RWPE2 (cell line): Measurements from ENCODE around the gene PKD2.

Experiments
- ATAC-seq: fragments of 200-7000 bp; cut with Tn5 transposase; 3 replicates; pipeline ENCODE4 v1.9.1; 2021; ENCODE audit warnings: low read depth
- DNase-seq: peaks from one replicate; pipeline ENCODE4 v3.0.0-alpha.2; 2020; ENCODE audit warnings: low spot score
- H3K27ac ChIP-seq: fragments of 450-650 bp; 2 replicates; pipeline ENCODE4 v1.5.1; 2017; ENCODE audit warnings: mild to moderate bottlenecking; ENCODE audit not compliant: poor library complexity, severe bottlenecking
- H3K27me3 ChIP-seq: fragments of 250-450 bp; sonication (Bioruptor Pico); 2 replicates; pipeline ENCODE4 v1.5.1; 2021; ENCODE audit warnings: mild to moderate bottlenecking, moderate library complexity; ENCODE audit not compliant: insufficient read depth, poor library complexity, severe bottlenecking
- H3K36me3 ChIP-seq: fragments of 250-450 bp; sonication (Bioruptor Pico); 2 replicates; pipeline ENCODE4 v1.5.1; 2020; ENCODE audit warnings: low read depth, mild to moderate bottlenecking, moderate library complexity
- H3K4me1 ChIP-seq: fragments of 250-450 bp; sonication (Bioruptor Pico); 2 replicates; pipeline ENCODE4 v1.5.1; 2021; ENCODE audit warnings: mild to moderate bottlenecking, moderate library complexity; ENCODE audit not compliant: insufficient read depth, poor library complexity, severe bottlenecking
- H3K4me3 ChIP-seq: fragments of 250-450 bp; sonication (Bioruptor Pico); 2 replicates; pipeline ENCODE4 v1.5.1; 2021; ENCODE audit warnings: mild to moderate bottlenecking, moderate library complexity; ENCODE audit not compliant: severe bottlenecking
- H3K9me3 ChIP-seq: fragments of 250-450 bp; sonication (Bioruptor Pico); 2 replicates; pipeline ENCODE4 v1.5.1; 2021; ENCODE audit warnings: mild to moderate bottlenecking, moderate library complexity; ENCODE audit not compliant: severe bottlenecking
- CTCF ChIP-seq: fragments of 450-650 bp; IDR thresholded peaks from one replicate; pipeline ENCODE4 v1.5.1; 2017; ENCODE audit warnings: mild to moderate bottlenecking, moderate library complexity; ENCODE audit not compliant: poor library complexity, severe bottlenecking

Gene PKD2

GRCh38 chr4:88037447-88037846, 30.0 kb downstream of the PKD2 start:
- H3K36me3 ChIP-seq = peaks cover 73% of the 10 kb centered on the region
- no peak overlapping the region for H3K27ac ChIP-seq
- no peak for DNase-seq

GRCh38 chr4:88037936-88038335, 30.5 kb downstream of the PKD2 start:
- Histone ChIP-seq H3K4me1 (no peaks in the 10 kb centered on the region), H3K27me3 (no peaks in the 10 kb centered on the region), H3K27ac (no peak overlapping the region), H3K4me3 (no peak overlapping the region), H3K36me3 (peaks cover 75% of the 10 kb centered on the region), H3K9me3 (no peaks in the 10 kb centered on the region)
- TF ChIP-seq CTCF = no peak
- DNase-seq (no peak), ATAC-seq (no peak)

More at GRCh38 chr4:88037447-88037846, 30.0 kb downstream of the PKD2 start:
- H3K4me1 ChIP-seq = no peaks in the 10 kb centered on the region
- no peaks in the 10 kb centered on the region for H3K27me3 ChIP-seq
- no peaks in the 10 kb centered on the region for H3K9me3 ChIP-seq
- ATAC-seq = no peak
- no peak overlapping the region for H3K4me3 ChIP-seq
- TF ChIP-seq CTCF = no peak

- DNase-seq (no peak), ATAC-seq (no peak)
- no peaks in the 10 kb centered on the region for H3K27me3 ChIP-seq
- H3K4me3 ChIP-seq = no peak overlapping the region
- H3K36me3 ChIP-seq = peaks cover 74% of the 10 kb centered on the region
- no peaks in the 10 kb centered on the region for H3K4me1 ChIP-seq
- TF ChIP-seq CTCF = no peak
- H3K9me3 ChIP-seq = no peaks in the 10 kb centered on the region
- no peak overlapping the region for H3K27ac ChIP-seq
These were observed 33.3 kb downstream of the PKD2 start for GRCh38 chr4:88040707-88041106.

- Histone ChIP-seq H3K36me3 (peaks cover 68% of the 10 kb centered on the region), H3K4me1 (no peaks in the 10 kb centered on the region), H3K27ac (no peak overlapping the region), H3K27me3 (no peaks in the 10 kb centered on the region), H3K9me3 (no peaks in the 10 kb centered on the region), H3K4me3 (no peak overlapping the region)
- ATAC-seq (no peak), DNase-seq (no peak)
- TF ChIP-seq CTCF = no peak
These were observed 34.2 kb downstream of the PKD2 start for GRCh38 chr4:88041626-88042025.

GRCh38 chr4:88043001-88043400, 35.6 kb downstream of the PKD2 start:
- Histone ChIP-seq H3K27ac (no peak overlapping the region), H3K36me3 (peaks cover 68% of the 10 kb centered on the region), H3K9me3 (no peaks in the 10 kb centered on the region), H3K4me3 (no peak overlapping the region), H3K4me1 (no peaks in the 10 kb centered on the region), H3K27me3 (no peaks in the 10 kb centered on the region)
- ATAC-seq (no peak), DNase-seq (no peak)
- no peak for TF ChIP-seq CTCF
